ENCODE measurements around the gene GNPDA1.

DNA sequence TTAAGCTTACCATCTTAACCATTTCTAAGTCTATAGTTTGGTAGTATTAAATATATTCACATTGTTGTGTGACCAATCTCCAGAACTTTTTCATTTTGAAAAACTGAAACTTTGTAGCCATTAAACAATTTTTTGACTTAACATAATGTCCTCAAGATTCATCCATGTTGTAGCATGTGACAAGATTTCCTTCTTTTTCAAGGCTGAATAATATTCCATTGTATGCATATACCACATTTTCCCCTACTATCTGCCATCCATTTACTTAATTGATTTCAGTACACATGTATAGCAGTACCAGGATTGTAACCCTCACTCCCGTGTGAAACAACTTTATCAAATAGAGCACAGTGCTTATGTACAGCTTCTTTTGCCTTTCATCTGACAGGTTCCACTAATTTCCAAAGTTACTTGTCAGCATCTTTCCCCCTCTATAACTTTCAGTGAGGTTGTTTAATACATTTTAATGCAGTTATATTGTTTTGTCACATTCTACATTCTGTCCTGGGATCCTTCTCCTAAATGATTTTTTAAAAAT lies 7.4 kb upstream of the GNPDA1 start:
- TF ChIP-seq, protein P1, sequence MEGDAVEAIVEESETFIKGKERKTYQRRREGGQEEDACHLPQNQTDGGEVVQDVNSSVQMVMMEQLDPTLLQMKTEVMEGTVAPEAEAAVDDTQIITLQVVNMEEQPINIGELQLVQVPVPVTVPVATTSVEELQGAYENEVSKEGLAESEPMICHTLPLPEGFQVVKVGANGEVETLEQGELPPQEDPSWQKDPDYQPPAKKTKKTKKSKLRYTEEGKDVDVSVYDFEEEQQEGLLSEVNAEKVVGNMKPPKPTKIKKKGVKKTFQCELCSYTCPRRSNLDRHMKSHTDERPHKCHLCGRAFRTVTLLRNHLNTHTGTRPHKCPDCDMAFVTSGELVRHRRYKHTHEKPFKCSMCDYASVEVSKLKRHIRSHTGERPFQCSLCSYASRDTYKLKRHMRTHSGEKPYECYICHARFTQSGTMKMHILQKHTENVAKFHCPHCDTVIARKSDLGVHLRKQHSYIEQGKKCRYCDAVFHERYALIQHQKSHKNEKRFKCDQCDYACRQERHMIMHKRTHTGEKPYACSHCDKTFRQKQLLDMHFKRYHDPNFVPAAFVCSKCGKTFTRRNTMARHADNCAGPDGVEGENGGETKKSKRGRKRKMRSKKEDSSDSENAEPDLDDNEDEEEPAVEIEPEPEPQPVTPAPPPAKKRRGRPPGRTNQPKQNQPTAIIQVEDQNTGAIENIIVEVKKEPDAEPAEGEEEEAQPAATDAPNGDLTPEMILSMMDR (IDR thresholded peaks at IDR 0.05; ENCODE audit: low read depth, low read length, missing input control), result no peak
- TF ChIP-seq TAF1 (conservative IDR thresholded peaks at IDR 0.05), result no peak
- TF ChIP-seq, protein P2, sequence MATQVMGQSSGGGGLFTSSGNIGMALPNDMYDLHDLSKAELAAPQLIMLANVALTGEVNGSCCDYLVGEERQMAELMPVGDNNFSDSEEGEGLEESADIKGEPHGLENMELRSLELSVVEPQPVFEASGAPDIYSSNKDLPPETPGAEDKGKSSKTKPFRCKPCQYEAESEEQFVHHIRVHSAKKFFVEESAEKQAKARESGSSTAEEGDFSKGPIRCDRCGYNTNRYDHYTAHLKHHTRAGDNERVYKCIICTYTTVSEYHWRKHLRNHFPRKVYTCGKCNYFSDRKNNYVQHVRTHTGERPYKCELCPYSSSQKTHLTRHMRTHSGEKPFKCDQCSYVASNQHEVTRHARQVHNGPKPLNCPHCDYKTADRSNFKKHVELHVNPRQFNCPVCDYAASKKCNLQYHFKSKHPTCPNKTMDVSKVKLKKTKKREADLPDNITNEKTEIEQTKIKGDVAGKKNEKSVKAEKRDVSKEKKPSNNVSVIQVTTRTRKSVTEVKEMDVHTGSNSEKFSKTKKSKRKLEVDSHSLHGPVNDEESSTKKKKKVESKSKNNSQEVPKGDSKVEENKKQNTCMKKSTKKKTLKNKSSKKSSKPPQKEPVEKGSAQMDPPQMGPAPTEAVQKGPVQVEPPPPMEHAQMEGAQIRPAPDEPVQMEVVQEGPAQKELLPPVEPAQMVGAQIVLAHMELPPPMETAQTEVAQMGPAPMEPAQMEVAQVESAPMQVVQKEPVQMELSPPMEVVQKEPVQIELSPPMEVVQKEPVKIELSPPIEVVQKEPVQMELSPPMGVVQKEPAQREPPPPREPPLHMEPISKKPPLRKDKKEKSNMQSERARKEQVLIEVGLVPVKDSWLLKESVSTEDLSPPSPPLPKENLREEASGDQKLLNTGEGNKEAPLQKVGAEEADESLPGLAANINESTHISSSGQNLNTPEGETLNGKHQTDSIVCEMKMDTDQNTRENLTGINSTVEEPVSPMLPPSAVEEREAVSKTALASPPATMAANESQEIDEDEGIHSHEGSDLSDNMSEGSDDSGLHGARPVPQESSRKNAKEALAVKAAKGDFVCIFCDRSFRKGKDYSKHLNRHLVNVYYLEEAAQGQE (IDR thresholded peaks at IDR 0.05), result no peak
- TF ChIP-seq, protein P3, sequence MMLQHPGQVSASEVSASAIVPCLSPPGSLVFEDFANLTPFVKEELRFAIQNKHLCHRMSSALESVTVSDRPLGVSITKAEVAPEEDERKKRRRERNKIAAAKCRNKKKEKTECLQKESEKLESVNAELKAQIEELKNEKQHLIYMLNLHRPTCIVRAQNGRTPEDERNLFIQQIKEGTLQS (IDR thresholded peaks at IDR 0.05), result no peak
- no peak for TF ChIP-seq YY1 (IDR thresholded peaks at IDR 0.05)
- TF ChIP-seq, protein P4, sequence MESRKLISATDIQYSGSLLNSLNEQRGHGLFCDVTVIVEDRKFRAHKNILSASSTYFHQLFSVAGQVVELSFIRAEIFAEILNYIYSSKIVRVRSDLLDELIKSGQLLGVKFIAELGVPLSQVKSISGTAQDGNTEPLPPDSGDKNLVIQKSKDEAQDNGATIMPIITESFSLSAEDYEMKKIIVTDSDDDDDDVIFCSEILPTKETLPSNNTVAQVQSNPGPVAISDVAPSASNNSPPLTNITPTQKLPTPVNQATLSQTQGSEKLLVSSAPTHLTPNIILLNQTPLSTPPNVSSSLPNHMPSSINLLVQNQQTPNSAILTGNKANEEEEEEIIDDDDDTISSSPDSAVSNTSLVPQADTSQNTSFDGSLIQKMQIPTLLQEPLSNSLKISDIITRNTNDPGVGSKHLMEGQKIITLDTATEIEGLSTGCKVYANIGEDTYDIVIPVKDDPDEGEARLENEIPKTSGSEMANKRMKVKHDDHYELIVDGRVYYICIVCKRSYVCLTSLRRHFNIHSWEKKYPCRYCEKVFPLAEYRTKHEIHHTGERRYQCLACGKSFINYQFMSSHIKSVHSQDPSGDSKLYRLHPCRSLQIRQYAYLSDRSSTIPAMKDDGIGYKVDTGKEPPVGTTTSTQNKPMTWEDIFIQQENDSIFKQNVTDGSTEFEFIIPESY (IDR thresholded peaks at IDR 0.05), result no peak
- TF ChIP-seq NR2F2 (IDR thresholded peaks at IDR 0.05), result no peak
- TF ChIP-seq EGR1 (IDR thresholded peaks at IDR 0.05; ENCODE audit: low read depth in 2 of 2), result no peak
- TF ChIP-seq RAD21 (IDR thresholded peaks at IDR 0.05), result no peak
- TF ChIP-seq, protein P5, sequence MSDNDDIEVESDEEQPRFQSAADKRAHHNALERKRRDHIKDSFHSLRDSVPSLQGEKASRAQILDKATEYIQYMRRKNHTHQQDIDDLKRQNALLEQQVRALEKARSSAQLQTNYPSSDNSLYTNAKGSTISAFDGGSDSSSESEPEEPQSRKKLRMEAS (IDR thresholded peaks at IDR 0.05), result no peak
